Measurements from ENCODE around the gene ZNF593OS.
A peak's percentile ranks its signal among the peaks of the same experiment; 100 is the strongest.

The ZNF593OS gene

DNA sequence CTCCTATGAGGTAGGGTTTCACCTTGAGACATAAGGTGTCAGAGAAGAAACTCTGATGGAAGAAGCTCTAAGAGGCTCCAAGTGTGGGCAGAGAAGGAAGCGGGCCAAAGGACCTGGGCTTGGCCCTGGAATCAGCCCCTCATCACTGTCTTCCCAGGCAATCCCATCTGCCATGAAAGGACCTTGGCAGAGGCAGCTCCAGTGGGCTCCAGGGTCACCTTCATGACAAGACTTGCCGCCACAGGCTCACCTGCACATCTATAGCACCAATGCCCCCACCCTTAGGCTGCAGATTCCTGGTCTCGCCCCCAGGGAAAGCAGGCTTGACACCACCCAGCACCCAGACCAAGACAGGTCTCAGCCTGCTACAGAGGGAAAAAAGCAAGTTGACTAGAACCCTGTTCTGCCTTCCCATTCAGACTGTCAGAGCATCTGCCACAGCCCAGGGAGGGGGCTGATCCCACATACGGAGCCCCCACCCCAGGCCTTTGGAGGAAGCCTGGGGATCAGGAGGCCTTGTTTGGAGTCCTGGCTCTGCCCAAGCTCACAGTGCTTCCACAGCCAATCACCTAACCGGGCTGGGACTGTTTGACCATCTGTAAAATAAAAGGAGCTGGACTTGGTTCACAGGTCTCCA lies 13.2 kb downstream of the ZNF593OS start:
- DNase-seq = no peak

GRCh38 chr1:26156285-26157038 lies 15.2 kb downstream of the ZNF593OS start:
- DNase-seq = no peak

DNA sequence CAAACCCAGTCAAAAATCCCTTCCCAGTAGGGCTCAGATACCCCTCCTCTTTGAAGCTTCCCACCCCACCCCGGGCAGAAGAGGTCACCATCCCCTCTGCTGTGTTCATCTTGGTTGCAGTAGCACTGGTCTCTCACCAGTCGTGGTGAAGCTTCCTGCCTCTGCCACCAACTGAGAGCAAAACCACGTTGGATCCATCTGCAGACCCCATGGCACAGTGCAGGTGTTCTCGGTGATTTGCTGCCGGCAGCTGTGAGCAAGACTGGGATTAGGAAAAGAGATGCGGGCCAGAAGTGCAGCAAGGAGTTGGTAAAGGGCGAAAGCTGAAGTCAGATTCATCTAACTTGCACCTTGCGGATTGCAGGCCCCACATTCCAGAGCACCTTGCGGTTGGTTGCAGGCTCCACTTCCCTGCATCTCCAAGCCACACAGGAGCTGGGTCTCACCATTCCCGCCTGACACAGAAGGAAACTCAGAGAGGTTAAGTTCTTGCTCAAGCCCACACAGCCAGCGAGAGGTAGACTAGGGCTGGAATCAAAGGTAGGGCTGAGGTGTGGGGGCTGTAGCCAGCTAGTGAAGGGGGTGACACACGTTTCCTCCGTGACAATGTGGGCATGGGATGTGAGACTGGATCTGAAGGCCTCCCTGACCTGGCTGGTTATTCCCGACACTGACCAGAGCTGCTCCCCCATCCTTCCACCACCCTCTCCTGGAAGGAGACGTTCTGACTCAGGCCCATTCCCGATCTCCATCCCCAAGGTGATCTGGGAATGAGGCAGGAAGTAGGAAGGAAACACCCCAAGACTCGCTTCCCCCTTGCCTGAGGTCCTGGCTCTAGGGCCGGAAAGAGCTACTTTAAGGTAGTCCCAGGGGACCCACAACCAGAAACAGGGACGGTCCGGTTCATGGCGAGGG lies 16.0 kb downstream of the ZNF593OS start:
- no peak for DNase-seq

GRCh38 chr1:26154750-26155149 lies 16.9 kb downstream of the ZNF593OS start:
- no peak for DNase-seq

GRCh38 chr1:26153966-26154532 lies 17.6 kb downstream of the ZNF593OS start:
- DNase-seq = no peak

DNA sequence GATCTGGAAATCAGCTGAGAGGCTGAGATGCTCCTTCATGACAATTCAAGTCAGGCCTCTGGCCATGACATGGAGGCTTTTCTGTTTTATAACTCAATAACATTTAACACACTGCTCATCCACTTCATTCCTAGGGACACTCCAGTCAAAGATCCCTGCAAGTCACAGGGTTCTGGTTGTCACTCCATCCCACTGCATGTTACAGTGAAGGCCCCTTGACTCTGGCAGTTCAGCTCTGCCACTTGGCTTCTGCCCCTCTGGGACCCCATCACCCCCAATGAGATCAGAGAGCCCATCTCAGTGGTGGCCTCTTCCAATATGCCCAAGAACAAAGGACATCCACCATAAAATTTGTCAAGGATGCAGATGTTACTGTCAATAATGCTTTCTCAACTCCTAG lies 22.7 kb downstream of the ZNF593OS start:
- DNase-seq = no peak

DNA sequence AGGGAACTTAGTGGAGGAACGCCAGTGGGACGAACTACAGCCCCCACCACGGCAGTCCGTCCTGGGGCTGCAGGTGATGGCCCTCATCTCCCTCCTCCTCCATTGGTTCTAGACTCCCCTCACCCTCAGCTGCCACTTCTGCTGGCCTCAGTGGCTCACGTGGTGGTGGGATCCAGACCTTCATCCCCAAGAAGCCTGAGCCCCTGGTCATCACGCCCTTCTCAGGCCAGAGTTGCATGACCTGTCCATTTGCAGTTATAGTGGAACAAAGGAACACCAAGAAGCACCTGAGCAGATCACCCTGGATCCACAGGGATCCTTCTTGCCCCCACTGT lies 25.7 kb downstream of the ZNF593OS start:
- no peak for DNase-seq

- peak; percentile 6 for DNase-seq
Measured at GRCh38 chr1:26145041-26145959, 26.3 kb downstream of the ZNF593OS start.

DNA sequence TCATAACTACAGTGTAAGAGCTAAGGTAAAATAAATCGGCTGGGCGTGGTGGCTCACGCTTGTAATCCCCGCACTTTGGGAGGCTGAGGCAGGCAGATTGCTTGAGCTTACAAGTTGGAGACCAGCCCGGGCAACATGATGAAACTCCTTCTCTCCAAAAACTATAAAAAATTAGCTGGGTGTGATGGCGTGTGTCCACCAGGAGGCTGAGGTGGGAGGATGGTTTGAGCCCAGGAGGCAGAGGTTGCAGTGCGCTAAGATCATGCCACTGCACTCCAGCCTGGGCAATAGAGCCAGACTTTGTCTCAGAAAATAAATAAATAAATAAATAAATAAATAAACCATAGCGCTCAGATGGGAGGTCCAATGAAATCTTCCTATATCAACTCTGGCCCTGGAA lies 29.5 kb downstream of the ZNF593OS start:
- DNase-seq = no peak

DNA sequence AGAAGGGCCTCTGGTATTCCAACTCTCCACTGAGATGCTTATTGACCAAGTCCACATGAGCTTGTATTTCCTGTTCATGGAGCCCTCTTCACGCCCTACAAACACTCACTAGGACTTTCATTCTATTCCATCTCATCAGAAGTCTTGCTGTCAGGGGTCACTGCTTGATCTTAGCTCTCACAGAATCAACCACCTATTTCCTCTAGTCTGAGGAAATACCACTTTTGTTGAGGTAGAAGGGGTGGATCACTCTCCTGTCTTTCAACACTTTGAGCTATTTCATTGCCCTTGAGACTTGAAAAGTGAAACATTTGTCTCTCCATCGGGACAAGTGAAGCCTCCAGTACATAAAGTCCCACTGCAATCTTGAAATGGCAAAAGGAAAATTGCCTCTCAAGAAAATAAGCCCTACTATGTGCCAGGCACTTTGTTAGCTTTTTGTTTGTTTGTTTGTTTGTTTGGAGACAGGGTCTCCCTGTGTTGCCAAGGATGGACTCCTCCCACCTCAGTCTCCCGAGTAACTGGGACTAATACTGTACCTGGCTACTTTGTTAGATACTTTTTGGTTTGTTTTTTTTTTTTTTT lies 32.6 kb downstream of the ZNF593OS start:
- DNase-seq = no peak

- DNase-seq = no peak
Measured at GRCh38 chr1:26134466-26134865, 37.2 kb downstream of the ZNF593OS start.

- no peak for DNase-seq
Measured at GRCh38 chr1:26132834-26133167, 38.8 kb downstream of the ZNF593OS start.

DNA sequence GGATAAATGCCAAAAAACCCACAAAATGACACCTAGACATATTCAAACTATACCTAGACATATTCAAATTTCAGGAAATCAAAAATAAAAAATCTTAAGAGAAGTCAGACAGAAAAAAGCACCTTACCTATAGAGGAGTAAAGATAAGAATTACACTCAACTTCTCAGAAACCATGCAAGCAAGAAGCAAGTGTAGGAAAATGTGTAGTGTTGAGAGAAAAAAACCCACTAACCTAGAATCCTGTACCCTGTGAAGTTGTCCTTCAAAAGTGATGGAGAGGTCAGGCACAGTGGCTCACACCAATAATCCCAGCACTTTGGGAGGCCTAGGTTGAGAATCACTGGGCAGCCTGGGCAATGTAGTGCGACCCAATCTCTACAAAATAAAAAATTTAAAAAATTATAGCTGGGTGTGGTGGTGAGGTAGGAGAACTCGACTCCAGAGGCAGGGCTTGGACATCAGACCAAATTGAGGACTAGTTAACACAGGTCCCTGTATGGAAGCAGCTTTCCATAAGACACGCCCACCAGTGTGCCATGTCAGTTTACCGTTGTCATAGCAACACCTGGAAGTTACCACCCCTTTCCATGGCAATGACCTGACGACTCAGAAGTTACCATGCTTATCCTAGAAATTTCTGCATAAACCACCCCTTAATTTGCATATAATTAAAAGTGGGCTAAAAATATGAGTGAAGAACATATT lies 39.4 kb downstream of the ZNF593OS start:
- no peak for DNase-seq

DNA sequence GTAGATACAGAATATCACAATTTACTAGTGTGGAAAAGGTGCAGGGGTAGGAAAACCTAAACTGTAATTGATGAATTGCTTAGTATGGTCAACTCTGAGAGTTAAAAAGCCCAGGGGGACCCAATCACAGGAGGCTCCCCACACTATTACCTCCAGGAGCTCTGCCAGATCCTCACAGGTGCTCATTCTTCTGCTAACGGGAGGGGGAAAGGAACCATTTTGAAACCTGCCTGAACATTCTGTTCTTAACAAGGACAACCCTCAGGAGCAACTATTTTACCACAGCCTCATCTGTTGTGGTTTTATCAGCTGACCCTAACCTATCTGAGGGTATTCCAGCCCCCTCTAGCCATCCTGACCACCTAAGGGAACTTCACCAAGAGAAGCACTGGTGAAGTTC lies 40.9 kb downstream of the ZNF593OS start:
- no peak for DNase-seq

DNA sequence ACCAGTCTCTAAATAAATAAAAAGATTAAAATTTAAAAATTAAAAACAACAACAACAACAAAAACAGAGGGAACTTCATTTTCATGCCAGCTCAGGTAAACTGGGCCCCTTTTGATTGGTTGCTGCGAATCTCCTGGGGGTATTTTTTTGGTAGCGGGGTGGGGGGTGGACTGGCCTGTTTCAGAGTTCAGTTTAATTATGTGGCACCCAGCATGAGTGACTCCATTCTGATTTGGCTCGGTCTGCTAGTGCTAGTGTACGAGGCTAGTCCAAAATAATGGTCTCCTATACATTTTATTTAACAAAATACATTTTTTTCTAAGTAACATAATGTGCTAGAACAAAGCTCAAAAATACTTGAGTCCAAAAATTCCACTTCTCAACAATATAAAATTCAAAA lies 41.9 kb downstream of the ZNF593OS start:
- no peak for DNase-seq

DNA sequence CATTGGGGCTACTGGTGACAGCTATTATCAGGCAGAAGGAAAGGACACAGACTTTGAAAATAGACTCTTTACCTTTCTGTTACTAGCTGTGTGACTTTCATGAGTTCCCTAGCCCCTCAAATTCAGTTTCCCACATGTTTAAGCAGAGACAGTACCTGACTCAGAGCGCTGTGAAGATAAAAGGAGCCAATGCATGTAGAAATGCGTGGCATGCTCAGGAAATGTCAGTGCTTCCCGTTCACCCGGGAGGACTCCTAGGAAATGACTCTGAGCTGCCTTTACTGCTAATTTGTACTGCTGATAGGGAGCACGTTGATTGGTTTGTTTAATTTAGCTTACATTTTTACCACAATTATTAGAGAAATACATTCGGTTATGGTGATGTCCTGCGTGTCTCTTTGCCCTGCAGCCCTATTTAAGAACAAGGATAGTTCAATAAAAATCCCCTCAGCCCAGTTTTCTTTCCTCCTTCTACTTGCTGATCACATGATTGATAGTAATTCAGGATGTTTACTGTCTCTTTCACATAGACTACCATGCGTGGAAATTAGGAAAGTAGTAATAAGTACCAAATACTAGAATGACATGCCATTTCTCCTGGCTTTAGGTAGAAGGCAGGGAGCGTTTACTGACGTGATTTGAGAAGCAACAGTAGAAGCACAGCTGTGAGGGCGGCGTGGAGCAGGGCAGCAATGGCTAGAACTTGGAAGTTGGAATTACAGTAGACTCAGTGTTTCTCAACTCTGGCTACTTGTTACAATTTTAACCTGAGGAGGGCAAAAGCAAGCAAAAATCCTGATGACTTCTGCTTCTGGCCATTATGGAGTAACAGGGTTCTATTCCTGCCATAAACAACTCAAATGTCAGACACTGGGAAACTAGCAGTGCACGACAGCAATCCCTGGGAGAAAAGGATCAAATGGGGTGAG lies 44.1 kb downstream of the ZNF593OS start:
- DNase-seq = no peak

- DNase-seq = peak; percentile 21
Measured at GRCh38 chr1:26126321-26127084, 45.1 kb downstream of the ZNF593OS start.

DNA sequence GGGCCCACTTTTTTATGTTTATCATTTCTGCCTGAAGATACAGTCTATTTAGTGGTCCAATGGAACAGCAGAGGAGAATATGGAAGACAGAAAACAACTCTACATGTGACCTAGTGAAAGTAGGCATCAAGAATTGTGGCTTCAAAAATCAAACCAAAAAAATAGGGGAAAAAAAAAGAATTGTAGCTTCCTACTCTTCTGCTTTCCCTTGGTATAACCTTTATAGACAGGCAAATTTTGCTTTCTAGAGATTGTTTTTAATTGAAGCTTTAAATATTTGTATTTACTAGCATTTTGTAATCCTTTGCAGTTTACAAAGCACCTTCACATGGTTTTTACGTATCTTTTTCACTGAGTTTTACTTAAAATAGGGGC lies 45.7 kb downstream of the ZNF593OS start:
- no peak for DNase-seq

GRCh38 chr1:26125382-26125781 lies 46.2 kb downstream of the ZNF593OS start:
- no peak for DNase-seq

Measured in NCI-H524 treated with DMSO at 0.1 percent for 48 hours (cell line).